MCF 10A (cell line): ENCODE data around the gene MDC1. TPM values are rescaled to one million over a fixed set of nuclear protein-coding genes. Genes with fewer than 3 reads are reported as not detected.

Experiments
- BruUV-seq: library from RNA; stranded (reverse); fragments of 400-500 nt; replicated peaks from 2 replicates; lab custom pipeline; 2021; lab: Mats Ljungman, UMichigan
- CTCF ChIA-PET: fragments of 300-600 bp; sonication (Branson Sonifier 250); formaldehyde crosslinking; extraction: SDS; loops from one replicate; lab custom pipeline; 2021; ENCODE audit warnings: antibody characterized with exemption, inconsistent platforms; lab: Yijun Ruan, JAX
- POLR2A ChIA-PET: fragments of 300-600, 350-650 bp; sonication (Branson Sonifier 250); formaldehyde crosslinking; extraction: SDS; loops from one replicate; lab custom pipeline; 2020; ENCODE audit warnings: antibody characterized with exemption, inconsistent platforms; lab: Yijun Ruan, JAX
- DNase-seq: peaks from one replicate; pipeline ENCODE4 v3.0.0-alpha.2; 2018; ENCODE audit not compliant: unreplicated experiment
- H3K27ac Mint-ChIP-seq: one replicate; pipeline ENCODE4 v1.8.0; 2022; ENCODE audit warnings: mild to moderate bottlenecking, low read depth, mixed read lengths; ENCODE audit not compliant: unreplicated experiment
- H3K27me3 Mint-ChIP-seq: one replicate; pipeline ENCODE4 v1.8.0; 2022; ENCODE audit warnings: mixed read lengths; ENCODE audit not compliant: insufficient read depth, unreplicated experiment
- H3K36me3 Mint-ChIP-seq: one replicate; pipeline ENCODE4 v1.8.0; 2022; ENCODE audit warnings: mild to moderate bottlenecking, moderate library complexity, mixed read lengths; ENCODE audit not compliant: insufficient read depth, unreplicated experiment
- H3K4me1 Mint-ChIP-seq: one replicate; pipeline ENCODE4 v1.8.0; 2022; ENCODE audit warnings: mixed read lengths; ENCODE audit not compliant: insufficient read depth, unreplicated experiment
- H3K4me3 Mint-ChIP-seq: one replicate; pipeline ENCODE4 v1.8.0; 2022; ENCODE audit warnings: mild to moderate bottlenecking, moderate library complexity, mixed read lengths; ENCODE audit not compliant: unreplicated experiment
- H3K9me3 Mint-ChIP-seq: one replicate; pipeline ENCODE4 v1.8.0; 2022; ENCODE audit warnings: mixed read lengths; ENCODE audit not compliant: unreplicated experiment
- CTCF ChIP-seq: fragments of 200-600 bp; IDR thresholded peaks from one replicate; pipeline ENCODE4 v1.8.0; 2022; ENCODE audit warnings: antibody characterized with exemption, mild to moderate bottlenecking; ENCODE audit not compliant: unreplicated experiment
- intact Hi-C: fragments of 100-400 bp; cut with micrococcal nuclease; formaldehyde crosslinking; loops from 2 replicates; pipeline ENCODE4 v1.14.1; 2022
- total RNA-seq: library from RNA; stranded (reverse); gene quantifications from 2 replicates; pipeline ENCODE4 v1.2.3, GENCODE V29; 2022

The MDC1 gene
- total RNA-seq, 1 experiment from 2014 or later, result 50.6 TPM

- intact Hi-C loops, result loop anchor here (5.0 kb wide), 1 partner anchor 134 kb away; no protein-coding TSS in a partner anchor
- Mint-ChIP-seq H3K4me3 (peak overlapping the region; percentile 94), H3K36me3 (peaks cover 13% of the 10 kb centered on the region), H3K4me1 (peaks cover 56% of the 10 kb centered on the region), H3K9me3 (no peaks in the 10 kb centered on the region), H3K27ac (peak overlapping the region; percentile 80), H3K27me3 (no peaks in the 10 kb centered on the region)
- TF ChIP-seq CTCF, result no peak
- no peak for DNase-seq
- BruUV-seq, result no TSS peak
- ChIA-PET POLR2A (interaction anchor here (0.8 to 13.9 kb wide), 9 partner anchors 8 to 196 kb away, joined by 3 to 477 read pairs (median 12); partner anchors contain the start of genes DDR1, DHX16, FLOT1 and MDC1), CTCF (interaction anchor here (0.6 to 5.5 kb wide), 9 partner anchors 10 to 226 kb away, joined by 3 to 62 read pairs (median 6); partner anchors contain the start of genes DHX16 and VARS2)
These were observed 28.5 kb downstream of the MDC1 start for GRCh38 chr6:30688569-30688968.

GRCh38 chr6:30687659-30688431, 29.2 kb downstream of the MDC1 start:
- Mint-ChIP-seq H3K4me3 (peak overlapping the region; percentile 94), H3K27me3 (no peaks in the 10 kb centered on the region), H3K4me1 (peaks cover 58% of the 10 kb centered on the region), H3K27ac (peak overlapping the region; percentile 80), H3K36me3 (peaks cover 13% of the 10 kb centered on the region), H3K9me3 (no peaks in the 10 kb centered on the region)
- CTCF ChIA-PET, result interaction anchor here (0.6 to 5.5 kb wide), 10 partner anchors 9 to 195 kb away, joined by 3 to 62 read pairs (median 6); partner anchors contain the start of gene DHX16
- intact Hi-C loops, result loop anchor here (2.0 to 5.0 kb wide), 2 partner anchors 134 to 189 kb away; no protein-coding TSS in a partner anchor
- no peak for TF ChIP-seq CTCF
- BruUV-seq, result TSS peak; percentile 85
- POLR2A ChIA-PET, result interaction anchor here (0.7 to 13.9 kb wide), 21 partner anchors 9 to 977 kb away, joined by 3 to 477 read pairs (median 4); partner anchors contain the start of genes DDR1, DHX16, FLOT1 and GPANK1
- peak; percentile 51 for DNase-seq

GRCh38 chr6:30686908-30687658, 30.0 kb downstream of the MDC1 start:
- H3K27me3 Mint-ChIP-seq, result no peaks in the 10 kb centered on the region
- ChIA-PET CTCF (interaction anchor here (0.6 to 5.5 kb wide), 7 partner anchors 8 to 196 kb away, joined by 3 to 62 read pairs (median 7); no protein-coding TSS in a partner anchor), POLR2A (interaction anchor here (0.7 to 13.9 kb wide), 19 partner anchors 8 to 713 kb away, joined by 3 to 477 read pairs (median 5); partner anchors contain the start of genes DDR1, DHX16, FLOT1 and MDC1)
- no peaks in the 10 kb centered on the region for H3K9me3 Mint-ChIP-seq
- no peak for TF ChIP-seq CTCF
- no TSS peak for BruUV-seq
- H3K4me3 Mint-ChIP-seq, result peak overlapping the region; percentile 94
- H3K4me1 Mint-ChIP-seq, result peaks cover 66% of the 10 kb centered on the region
- H3K27ac Mint-ChIP-seq, result peak overlapping the region; percentile 80
- peaks cover 19% of the 10 kb centered on the region for H3K36me3 Mint-ChIP-seq
- peak; percentile 96 for DNase-seq
- intact Hi-C loops, result loop anchor here (1.0 to 5.0 kb wide), 3 partner anchors 30 to 190 kb away; partner anchors contain the start of gene MDC1
